Retina (tissue), 1 donor: ENCODE data around the gene PDPK1.
"Not testable (repeated sequence)": the region's sequence is repeated elsewhere in the genome, so short reads cannot be mapped to it uniquely, and the experiment has no call there.

Experiments
- DNase-seq: peaks from one replicate; pipeline ENCODE4 v3.0.0-alpha.2; 2016

The PDPK1 gene

GRCh38 chr16:2620870-2621269 is 83.0 kb downstream of the PDPK1 start:
- not testable (repeated sequence) for DNase-seq

- not testable (repeated sequence) for DNase-seq
Measured at GRCh38 chr16:2621395-2621794, 83.6 kb downstream of the PDPK1 start.

GRCh38 chr16:2627075-2627474 is 89.3 kb downstream of the PDPK1 start:
- DNase-seq, result not testable (repeated sequence)

- not testable (repeated sequence) for DNase-seq
Measured at GRCh38 chr16:2631203-2631602, 93.4 kb downstream of the PDPK1 start.

GRCh38 chr16:2632291-2632690 is 94.5 kb downstream of the PDPK1 start:
- DNase-seq, result not testable (repeated sequence)

GRCh38 chr16:2639071-2639721 is 101.4 kb downstream of the PDPK1 start:
- DNase-seq, result not testable (repeated sequence)

- not testable (repeated sequence) for DNase-seq
Measured at GRCh38 chr16:2639722-2640072, 101.9 kb downstream of the PDPK1 start.

GRCh38 chr16:2642561-2642960 is 104.7 kb downstream of the PDPK1 start:
- DNase-seq, result not testable (repeated sequence)

- not testable (repeated sequence) for DNase-seq
Measured at GRCh38 chr16:2644754-2645453, 107.1 kb downstream of the PDPK1 start.

- DNase-seq, result not testable (repeated sequence)
Measured at GRCh38 chr16:2651268-2651871, 113.5 kb downstream of the PDPK1 start.
